NCI-H524 treated with DMSO at 0.1 percent for 48 hours (cell line): ENCODE results near the gene LIPM.
"Not testable (repeated sequence)": the region's sequence is repeated elsewhere in the genome, so short reads cannot be mapped to it uniquely, and the experiment has no call there.

Experiments
- DNase-seq: peaks from one replicate; lab custom pipeline; 2025; lab: John Stamatoyannopoulos, UW

Gene LIPM

GRCh38 chr10:88803641-88804040, 1.1 kb downstream of the LIPM start:
- no peak for DNase-seq

GRCh38 chr10:88804083-88804812, 1.7 kb downstream of the LIPM start:
- no peak for DNase-seq

- DNase-seq, result no peak
These were observed 2.8 kb downstream of the LIPM start for GRCh38 chr10:88805361-88805760.

DNA sequence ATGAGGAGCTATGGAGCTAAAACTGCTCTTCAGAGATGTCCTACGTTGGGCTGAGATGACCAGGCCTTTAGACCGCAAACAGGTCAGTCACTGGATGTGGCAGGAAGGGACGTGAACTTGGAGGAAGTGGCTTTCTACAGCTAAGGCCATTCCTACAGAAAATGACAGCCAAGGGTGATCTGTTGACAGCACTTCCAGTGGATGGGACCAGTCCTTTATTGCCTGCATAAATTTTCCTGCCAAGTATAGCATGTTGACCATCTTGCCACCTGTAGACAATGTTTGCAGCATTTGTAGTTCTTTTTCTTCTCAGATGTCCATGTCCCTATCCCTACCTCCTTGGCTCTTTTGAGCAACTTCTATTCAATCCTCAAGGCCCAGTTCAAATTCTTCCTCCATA, 3.4 kb downstream of the LIPM start:
- DNase-seq, result no peak

DNA sequence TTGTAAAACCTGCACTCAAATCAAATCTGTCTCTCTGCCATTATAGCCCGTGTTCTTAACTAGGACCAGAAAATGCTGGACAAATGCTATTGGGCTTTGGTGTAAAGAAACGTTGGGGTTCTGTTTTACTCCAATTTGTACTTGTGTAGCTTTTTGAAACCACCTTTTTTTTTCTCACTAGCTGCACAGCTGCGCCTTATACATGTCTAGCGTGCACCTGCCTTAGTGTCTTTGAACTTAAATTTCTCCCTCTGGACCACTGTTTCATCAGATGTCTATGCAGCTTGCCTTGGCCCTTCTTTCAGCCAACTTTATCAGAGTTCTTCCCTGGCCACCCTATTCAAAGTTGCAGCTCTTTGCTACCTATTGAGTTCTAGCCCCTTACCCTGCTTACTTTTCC, 7.1 kb downstream of the LIPM start:
- no peak for DNase-seq

DNA sequence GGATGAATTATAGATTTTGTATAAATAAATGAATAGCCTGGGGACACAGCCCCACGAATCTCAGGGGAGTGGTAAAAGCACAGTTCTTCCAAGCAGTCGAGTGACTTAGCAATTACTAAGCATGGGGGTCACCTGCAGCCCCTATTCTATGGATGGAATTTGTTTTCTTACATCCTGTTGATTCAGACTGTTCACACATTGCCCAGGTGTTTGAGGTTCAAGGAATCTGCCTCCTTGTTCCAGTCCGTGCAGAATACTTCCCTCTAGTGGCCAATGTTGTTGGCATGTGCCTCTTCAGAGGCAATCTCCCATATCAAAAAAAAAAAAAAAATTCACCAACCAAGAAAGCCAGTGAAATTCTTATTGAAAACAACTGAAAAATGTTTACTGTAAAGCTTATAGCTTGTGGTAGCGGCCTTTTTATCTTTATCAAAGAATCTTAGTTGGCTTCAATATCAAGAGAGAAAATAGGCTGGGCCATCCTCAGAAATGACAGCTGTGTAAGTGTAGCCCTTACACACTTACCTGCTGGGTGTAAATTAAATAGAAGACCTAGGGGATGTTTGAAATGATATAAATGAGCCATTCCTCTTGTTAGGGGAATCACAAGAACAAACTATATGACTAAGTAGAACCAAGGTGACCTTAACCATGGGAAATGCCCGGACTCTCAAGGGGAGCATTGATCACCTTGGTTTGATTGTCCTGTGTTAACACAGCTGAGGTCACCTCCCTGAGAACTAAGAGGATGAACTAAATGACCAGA, 7.8 kb downstream of the LIPM start:
- no peak for DNase-seq

DNA sequence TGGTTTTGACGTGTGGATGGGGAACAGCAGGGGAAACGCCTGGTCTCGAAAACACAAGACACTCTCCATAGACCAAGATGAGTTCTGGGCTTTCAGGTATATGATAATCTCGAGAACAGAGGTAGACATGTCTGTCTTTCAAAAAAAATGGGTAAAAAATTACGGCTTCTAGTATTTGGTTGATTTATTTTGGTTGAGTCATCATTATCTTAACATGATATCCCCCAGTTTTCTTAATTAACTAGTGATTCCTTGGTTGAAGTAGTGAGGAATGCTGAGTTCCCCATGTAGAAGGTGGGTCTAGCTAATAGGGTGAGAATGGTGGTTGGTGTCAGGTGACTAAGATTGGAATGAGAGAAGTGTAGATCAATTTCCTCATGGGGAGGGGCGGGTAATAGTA, 10.7 kb downstream of the LIPM start:
- DNase-seq, result no peak

DNA sequence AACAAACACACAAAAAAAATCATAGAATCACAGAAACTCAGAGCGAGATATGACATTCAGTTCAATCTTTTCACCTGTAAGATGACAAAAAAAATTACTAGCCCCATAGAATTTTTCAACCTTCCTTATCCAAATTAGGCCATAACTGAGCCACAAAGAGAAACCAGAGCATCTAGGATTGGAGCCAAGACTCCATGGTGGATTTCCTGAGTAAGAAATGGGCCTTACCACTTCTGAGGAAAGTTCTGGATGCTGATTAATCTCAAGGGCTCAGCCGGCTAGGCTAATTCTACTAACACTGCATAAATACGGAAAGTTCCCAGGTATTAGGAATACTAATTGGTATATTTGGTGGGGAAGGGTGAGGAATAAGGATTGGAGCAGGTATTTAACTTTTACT, 16.8 kb downstream of the LIPM start:
- DNase-seq, result no peak

DNA sequence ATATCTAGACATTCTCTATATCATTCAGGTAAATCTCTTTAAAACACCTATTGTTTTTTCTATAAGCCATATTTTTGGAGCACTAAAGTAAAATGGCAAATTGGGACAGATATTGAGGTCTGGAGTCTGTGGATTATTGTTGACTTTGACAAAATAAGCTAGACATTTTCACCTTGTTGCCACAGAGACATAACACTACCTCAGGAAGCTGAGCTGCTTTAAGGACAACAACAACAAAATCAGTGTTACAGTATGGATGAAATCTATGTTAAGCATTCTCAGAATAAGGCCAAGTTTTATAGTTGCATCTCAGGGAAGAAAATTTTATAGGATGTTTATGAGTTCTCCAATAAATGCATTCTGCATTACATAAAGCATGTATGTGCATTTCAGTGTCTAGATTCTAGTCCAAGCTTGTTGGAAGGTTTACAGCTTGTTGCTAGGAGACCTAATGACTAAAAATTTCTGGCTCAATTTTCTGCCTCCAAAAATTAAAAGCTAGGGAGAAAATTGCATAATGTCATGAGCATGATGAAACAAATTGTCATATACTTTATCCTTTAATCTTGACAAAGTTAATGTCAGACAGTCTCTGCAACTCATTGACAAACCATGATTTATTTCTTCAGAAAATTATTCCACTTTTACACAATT, 18.3 kb downstream of the LIPM start:
- DNase-seq, result no peak

- no peak for DNase-seq
These were observed 23.9 kb downstream of the LIPM start for GRCh38 chr10:88826388-88826787.

DNA sequence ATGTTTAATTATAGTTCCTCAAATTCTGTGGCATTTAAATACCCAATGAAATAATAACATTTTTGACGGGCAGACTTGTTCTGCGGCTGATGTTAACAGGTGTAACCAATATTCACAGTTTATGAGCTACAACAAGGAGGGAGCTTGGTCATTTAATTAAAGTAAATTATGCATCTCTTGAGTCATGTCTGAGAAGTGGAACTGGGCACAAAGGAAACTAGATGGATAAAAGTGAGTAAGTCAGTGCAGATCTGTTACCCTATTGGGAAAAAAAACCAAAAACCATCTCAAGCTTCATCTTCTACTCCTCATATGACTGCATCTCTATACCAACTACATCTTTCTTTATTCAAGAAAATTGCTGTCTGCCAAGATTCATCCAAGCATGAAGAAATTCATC, 25.1 kb downstream of the LIPM start:
- DNase-seq, result no peak

DNA sequence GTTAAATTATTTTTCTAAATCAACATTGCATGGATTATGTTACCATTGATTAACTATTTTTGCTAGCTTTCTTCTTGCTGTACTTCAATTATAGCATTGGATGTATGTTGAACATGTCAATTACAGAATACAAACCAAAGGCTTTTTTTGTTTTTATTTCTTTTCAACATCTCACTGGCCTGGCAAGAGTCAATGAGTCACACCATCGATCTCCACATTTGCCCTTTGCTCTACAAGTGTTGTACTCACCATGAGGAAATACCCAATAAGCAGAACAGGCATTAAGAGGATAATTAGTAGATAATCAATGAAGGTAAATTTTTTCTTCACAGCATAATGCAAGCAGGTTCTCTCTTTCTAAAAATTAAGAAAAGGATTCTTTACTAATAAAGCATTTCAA, 25.8 kb downstream of the LIPM start:
- no peak for DNase-seq

DNA sequence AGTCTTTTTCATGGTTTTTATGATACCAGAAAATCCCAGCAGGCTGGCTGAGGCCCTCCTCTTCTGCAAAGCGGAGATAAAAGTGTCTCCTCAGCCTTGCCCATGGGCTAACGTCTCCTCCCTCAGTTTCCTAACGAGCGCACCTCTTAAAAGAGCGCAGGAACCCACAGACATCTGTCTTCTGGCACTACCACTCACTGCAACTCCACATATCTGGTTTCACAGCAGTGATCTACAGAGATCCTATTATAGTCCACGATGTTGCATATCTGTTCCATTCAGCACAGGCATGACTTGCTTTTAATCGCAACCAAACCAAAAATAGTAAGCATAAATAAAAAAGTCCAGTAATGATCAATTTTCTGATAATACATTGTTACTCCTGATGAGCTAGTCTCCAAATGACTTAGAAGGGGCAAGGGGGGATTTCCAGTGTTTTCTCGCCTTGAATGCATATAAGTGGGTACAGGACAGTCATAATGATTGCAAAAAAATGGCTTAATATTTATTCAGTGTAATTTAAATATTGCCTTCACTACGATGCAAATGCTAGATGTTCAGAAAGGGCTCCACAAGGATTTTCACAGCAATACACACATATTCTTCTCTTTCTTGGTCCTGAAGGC, 28.2 kb downstream of the LIPM start:
- DNase-seq, result no peak

- DNase-seq, result no peak
These were observed 29.2 kb downstream of the LIPM start for GRCh38 chr10:88831709-88832108.

DNA sequence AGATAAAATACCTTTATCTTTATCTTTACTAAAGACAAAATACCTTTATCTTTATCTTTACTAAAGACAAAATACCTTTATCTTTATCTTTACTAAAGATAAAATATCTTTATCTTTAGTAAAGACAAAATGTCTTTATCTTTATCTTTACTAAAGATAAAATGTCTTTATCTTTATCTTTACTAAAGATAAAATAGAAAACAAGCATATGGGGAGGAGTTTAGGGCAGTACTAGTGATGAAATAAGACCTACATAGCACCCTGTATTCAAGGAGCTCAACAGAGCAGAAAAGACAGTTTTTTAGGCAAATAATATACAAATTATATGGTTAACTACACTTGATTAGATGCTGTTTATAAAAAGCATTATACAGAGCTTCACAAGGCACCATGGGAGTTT, 29.8 kb downstream of the LIPM start:
- DNase-seq, result no peak

GRCh38 chr10:88833156-88833555, 30.6 kb downstream of the LIPM start:
- DNase-seq, result no peak

- DNase-seq, result no peak
These were observed 31.2 kb downstream of the LIPM start for GRCh38 chr10:88833723-88834122.

DNA sequence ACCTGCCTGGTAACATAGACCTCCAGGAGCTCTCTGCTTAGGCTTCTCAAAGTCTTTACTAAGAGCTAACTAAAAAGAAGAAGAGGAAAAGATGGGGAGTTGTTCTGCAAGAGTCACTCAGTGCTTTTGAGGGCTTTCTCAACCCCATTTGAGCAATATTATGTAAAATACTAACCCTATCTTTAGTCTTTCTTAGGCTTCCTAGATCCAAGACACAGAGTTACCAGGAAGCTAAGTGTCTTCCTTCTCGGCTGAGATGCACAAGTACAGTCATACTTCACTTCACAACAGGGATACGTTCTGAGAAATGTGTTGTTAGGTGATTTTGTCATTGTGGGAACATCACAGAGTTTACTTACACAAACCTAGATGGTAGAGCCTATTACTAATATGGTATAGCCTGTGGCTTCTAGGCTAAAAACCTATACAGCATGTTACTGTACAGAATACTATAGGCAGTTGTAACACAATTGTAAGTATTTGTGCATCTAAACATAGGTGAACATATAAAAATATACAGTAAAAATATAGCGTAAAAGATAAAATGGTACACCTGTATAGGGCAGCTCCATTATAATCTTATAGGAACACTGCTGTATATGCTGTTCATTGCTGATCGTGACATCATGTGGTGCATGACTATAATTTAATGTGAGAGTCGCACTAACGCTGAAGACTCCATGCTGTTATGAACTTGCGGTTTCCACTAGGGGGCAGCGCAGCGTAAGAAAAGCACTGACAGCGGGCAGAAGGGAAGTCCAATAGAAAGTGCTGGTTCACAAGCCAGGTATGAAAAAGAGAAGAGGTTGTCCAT, 32.8 kb downstream of the LIPM start:
- DNase-seq, result no peak

GRCh38 chr10:88835910-88836221, 33.3 kb downstream of the LIPM start:
- DNase-seq, result no peak

DNA sequence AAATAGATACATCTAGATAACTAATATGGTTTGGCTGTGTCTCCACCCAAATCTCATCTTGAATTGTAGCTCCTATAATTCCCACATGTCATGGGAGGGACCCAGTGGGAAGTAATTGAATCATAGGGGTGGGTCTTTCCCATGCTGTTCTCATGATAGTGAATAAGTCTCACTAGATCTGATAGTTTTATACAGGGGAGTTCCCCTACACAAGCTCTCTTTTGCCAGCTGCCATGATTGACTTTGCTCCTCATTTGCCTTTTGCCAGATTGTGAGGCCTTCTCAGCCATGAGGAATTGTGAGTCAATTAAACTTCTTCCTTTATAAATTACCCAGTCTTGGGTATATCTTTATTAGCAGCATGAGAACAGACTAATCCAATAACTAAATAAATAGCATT, 35.1 kb downstream of the LIPM start:
- DNase-seq, result not testable (repeated sequence)

GRCh38 chr10:88838766-88839350, 36.3 kb downstream of the LIPM start:
- no peak for DNase-seq

- DNase-seq, result no peak
These were observed 37.6 kb downstream of the LIPM start for GRCh38 chr10:88840104-88840503.
